ENCODE data around the gene NLK.
"Not testable (repeated sequence)": the region's sequence is repeated elsewhere in the genome, so short reads cannot be mapped to it uniquely, and the experiment has no call there.

Gene NLK

DNA sequence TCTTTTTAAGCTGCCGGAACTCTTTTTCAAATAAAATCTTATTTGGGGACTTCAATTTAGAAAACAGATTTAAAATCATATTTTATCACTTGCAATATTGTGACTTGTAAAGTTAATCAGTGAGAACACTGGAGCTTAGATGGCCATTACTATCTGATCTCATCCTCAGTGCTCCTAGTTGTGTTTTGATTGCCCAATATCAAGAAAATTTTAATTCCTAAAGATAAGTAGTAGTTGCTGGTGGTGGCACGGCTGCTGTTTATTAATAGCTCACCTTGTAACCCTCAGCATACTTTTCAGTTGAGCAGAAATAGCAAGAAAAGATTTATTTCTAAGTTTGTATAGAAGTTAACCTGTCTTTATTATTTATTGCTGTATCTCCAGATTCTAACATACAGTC lies 124.0 kb downstream of the NLK start:
- DNase-seq = no peak

DNA sequence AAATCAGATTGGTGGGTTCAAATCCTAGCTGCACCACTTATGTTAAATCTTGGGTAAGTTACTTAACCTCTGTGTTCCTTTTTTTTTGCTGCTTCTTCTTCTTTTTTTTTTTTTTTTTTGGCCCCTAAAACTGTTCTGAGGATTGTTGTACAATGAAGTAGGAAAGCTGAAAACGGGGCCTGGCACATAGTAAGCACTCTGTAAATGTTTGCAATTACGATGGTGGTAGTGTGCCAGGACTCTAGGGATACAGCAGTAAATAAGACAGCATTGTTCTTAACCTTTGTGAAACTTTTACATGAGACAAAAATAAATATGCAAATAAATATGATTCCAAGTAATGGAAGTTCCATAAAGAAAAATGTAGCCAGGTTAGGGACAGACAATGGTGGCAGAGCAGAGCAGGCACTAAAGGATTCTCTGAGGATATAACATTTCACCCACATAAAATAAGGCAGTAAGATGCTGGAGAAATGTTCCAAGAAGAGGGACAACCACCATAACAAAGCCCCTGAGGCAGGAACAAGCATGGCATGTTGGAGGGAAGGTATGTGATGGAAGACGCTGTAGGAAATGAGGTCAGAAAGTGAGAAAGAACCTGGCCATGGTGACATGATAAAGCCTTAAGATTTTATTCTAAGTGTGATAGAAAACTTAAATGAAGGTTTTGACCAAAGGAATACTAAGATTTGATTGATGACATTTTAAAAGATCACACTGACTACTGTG lies 127.3 kb downstream of the NLK start:
- no peak for DNase-seq

DNA sequence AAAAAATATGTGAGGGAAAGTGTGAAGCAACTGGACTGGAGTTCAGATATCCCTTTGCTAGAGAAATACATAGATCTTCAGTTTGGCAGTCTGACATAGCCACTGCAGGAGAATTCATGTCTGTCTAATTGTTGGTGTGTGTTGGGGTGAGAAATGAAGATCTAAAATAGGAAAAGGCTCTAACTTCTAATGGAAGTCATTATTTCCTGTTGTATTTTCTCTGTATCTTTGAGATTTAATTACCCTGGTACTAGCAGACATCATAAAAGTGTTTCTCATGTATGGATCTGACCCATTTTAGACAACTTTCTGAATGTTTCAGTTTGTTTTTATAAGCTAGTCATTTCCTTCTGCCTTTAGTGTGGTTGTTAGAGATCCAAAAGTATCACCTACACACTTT lies 128.3 kb downstream of the NLK start:
- no peak for DNase-seq

DNA sequence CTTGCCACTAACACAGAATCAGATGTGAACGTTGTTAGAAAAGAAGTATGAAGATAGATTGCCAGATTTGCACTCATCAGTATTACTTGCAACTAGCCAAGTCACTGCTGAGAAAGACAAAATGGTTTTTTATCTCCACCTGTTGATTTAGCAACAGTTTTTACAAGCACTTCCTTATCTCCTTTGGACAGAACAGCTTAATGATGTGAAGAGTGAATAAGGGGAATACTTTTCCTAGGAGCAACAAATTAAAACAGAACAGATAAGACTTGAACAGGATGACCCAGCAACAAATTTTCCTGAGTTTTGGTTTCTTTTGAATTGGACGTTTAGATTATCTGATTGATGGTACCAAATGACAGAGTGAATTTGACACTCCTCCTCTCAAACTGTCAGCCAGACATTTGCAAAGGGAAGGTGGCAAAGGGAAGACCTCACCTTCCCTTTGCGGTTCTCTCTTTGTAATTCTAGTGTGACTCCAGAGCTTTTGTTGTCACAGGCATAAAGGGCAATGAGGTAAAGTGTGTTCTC lies 130.6 kb downstream of the NLK start:
- DNase-seq = no peak

DNA sequence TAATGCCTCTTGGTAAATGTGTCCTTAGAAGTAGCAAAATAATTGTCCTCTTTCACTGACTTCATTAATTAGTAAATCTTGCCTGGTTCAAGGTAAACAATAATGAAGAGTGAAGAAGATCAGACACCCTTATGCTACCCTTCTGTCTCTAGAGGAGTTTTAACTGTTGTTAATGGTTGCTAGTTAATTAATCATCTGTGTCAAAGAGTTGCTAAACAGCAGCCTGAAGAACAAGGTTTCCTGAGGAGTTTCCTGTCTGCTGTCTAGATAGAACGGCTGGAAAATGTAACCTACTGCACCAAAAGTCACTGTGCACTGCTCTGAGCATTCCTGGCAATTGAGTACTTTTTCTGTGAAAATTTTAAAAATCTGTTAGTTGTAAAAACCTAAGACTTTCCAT lies 131.3 kb downstream of the NLK start:
- DNase-seq = no peak

DNA sequence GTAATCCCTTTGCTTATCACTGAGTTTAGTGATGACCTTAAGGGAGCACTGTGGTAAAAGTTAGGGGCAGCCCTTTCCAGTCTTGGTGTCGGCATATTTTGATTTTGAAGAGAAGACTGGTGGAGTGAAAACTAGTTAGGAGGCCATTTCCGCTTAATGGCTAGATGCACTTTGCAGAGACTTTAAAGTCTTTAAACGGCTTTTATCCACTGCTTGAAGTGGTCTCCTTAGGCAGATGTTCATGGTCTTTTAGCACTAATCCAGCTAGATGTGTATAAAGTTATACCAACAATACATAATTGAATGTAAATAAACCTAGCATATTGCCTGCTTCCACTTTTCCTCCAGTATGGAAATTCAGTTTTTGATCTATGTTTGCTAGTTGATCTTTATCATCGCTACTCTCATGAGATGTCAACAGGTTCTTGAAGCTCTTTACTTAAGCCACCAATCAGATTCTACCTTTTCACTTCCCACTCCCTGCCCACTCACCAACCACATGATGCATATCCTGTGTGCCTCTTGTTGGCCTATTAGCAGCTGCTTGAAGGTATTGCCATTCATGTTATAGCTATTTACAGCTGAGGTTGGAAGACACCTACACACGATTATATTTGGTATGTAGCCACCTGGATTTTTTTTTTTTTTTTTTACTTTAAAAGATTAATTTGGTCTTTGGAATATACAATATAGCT lies 132.0 kb downstream of the NLK start:
- DNase-seq = peak; percentile 37

DNA sequence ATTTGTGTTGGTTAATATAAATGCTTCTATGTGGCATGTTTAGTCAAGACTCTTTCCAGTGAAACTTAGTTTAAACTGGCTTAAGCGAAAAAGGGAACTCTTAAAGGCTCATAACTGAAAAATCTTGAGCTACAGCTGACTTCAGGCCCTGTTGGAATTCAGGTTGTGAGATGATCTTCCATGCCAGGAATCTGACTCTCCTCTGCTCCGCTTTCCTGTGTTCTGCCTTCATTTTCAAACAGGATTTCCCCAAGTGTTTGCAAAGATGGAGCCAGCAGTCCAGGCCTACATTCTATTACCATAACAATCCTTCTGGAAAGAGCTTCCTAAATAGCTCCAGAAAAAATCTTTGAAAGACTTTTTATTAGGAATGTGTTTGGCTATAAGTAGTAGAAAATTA lies 134.9 kb downstream of the NLK start:
- DNase-seq = no peak

DNA sequence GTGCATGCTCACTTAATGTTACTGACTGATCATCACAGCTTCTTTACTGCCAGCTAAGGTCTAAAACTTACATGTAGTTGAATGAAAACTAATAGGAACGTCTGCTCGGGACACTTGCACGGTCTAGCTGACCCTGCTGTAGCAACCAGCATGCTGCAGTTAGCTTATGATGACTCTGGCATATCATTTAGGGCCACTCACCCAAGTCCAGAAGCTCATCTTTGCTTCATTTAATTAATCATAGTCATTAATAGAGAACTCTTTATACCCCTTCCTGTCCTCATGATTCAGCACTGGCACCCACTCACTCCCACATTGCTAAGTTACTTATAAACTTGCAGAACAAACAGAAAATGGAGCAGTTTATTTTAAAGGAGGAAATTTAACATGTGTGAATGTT lies 136.3 kb downstream of the NLK start:
- DNase-seq = no peak

DNA sequence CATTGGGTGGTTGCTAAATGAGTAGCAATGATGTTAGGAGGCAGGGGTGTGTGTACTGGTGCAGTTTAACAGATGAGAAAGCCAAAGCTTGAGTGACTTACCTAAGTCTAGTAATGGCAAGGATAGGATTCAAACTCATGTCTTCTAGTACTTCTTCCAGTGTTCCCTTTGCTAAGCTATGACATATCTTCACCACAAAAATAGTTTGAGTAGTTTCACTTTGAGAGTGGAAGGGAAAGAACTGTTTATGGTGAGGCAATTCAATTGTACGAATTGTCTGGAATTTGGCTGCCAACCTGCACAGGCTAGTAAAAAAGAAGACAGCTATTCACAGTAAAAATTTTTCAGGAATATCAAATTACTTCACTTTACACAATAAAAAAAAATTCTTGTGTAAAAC lies 138.0 kb downstream of the NLK start:
- no peak for DNase-seq

DNA sequence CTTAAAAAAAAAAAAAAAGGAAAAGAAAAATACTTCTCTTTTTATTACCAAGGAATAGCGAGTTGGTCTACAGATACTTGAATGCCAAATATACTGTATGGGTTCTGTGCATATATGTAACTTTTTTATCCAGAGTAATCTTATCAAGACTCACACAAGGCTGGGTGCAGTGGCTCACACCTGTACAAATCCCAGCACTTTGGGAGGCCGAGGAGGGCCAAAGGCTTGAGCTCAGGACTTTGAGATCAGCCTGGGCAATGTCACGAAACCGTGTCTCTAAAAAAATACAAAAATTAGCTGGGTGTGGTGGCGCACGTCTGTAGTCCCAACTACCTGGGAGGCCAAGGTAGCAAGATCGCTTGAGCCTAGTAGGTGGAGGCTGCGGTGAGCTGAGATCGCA lies 139.1 kb downstream of the NLK start:
- DNase-seq = no peak

DNA sequence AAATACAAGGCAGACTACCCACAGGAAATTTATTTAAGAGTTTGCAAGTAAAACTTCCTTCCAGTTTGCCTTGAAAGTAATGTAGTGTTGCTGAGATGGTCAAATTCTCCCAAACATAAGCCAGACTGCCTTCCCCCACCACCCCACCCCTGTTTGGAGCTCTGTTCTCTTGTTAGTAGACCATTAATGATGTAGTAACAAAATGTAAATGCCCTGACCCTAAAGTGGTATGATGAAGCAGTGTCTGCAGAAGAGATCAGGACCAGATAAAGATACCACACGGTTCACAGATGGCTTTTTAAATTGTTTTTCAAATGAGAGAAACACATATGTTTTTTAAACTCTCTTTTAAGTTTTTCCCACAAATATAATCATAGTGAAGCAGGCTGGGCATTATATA lies 140.1 kb downstream of the NLK start:
- no peak for DNase-seq

DNA sequence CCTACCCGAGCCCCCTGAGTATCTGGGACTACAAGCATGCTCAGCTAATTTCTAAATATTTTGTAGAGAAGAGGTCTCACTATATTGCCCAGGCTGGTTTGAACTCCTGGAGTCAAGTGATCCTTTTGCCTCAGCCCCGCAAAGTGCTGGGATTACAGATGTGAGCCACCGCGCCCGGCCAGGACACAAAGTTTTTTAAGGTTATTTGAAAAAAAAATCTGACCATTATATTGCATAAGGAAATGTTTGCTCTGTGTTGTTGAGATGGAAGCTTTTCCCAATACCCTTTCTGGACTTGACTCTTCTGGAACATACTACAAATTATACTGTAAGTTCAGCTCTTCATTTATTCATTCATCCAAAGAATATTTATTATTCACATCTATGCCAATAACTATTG lies 143.2 kb downstream of the NLK start:
- no peak for DNase-seq

DNA sequence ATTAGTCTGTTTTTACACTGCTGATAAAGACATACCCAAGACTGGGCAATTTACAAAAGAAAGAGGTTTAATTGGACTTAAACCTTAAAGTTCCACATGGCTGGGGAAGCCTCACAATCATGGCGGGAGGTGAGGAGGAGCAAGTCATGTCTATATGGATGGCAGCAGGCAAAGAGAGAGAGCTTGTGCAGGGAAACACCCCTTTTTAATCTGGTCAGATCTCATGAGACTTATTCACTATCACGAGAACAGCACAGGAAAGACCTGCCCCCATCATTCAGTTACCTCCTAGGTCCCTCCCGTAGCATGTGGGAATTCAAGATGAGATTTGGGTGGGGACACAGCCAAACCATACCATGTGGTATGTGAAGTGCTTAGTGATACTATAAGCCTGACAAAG lies 144.0 kb downstream of the NLK start:
- DNase-seq = not testable (repeated sequence)

DNA sequence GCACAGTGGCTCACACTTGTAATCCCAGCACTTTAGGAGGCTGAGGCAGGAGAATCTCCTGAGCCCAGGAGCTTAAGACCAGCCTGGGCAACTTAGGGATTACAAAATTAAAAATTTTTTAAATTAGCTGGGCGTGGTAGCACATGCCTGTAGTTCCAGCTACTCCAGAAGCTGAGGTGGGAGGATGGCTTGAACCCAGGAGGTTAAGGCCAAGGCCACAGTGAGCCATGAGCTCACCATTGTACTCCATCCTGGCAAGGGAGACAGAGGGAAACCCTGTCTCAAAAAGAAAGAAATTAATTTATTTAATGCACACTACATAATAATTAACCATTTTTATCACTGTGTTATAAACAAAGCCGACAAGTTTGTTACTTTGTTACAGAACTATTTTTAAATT lies 145.5 kb downstream of the NLK start:
- no peak for DNase-seq

DNA sequence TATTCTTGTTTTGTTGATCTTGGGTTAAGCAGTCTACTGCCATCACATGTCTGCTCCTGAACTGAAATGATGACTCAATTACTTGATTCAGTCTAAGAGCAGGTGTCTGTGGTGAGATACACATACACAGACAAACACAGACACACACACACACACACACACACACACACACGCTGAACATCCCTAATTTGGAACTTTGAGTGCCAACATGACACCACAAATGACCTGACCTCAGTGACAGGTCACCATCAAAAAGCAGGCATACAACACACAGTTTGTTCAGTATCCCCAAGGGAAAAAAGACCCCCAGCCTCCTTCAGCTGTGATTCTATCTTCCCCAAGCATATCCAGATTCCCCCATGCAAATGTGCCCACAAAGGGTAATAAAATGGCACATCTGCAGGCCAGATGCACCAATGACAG lies 146.4 kb downstream of the NLK start:
- DNase-seq = no peak

DNA sequence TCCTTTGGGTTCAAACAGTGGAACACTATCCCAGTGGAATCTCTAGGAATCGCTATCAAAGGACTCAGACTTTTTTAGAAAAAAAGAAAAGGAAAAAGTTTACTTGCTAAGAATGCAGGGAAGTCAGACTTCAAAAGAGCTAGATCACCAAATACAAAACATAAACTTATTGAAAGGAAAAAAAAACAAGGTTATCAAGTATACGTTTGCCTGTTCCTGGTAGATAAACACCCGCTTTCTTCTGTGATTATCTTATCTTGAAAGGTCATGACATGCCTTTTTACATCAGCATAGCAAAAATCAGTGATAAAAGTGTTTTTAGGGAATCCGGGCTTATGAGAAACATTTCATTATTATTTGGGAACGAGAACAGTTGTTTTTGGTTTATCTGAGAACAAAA lies 147.2 kb downstream of the NLK start:
- no peak for DNase-seq

DNA sequence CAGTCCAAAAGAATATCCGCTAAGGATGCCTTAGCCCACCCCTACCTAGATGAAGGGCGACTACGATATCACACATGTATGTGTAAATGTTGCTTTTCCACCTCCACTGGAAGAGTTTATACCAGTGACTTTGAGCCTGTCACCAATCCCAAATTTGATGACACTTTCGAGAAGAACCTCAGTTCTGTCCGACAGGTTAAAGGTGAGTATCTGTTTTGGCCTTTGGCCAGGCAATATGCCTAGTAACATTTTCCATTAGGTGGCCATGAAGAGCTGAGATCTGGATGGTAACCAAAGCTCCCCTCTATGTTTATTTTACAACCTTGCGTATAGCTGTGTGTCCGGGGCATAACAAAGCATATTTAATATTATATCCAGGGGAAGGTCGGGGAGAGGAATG lies 148.5 kb downstream of the NLK start:
- no peak for DNase-seq

DNA sequence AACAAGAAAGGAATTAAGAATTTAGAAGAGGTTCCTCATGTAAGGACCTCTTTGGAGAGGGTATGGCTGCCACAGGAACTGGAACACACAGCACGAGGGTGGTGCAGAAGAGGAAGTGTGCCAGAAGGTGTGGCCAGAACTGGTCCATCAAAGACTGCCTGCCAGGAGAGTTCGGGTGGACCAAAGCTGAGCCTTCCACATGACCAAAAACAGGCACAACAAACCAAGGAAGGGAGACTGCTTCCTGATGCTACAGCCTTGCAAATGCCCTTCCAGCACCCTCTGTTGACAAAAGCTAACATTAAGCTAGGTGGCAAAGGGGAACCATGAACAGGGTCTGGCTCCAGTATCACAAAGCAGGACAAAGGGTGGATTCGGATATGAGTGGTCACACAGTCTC lies 150.8 kb downstream of the NLK start:
- DNase-seq = no peak

DNA sequence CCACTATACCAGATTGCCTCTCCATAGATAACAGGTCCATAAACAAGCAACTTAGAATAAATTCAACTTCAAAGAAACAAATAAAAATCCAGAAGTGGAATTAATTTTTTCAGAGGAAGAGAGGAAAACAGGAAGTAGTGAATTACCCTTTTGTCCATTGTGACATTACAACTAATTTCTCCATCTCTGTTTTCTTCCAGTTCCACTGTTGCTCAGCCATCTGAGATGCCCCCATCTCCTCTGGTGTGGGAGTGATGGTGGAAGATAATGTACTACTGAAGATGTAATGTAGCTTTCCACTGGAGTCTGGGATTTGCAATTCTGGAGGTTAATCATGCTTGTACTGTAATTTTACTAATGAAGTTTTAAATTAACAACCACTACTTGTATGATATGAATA lies 151.9 kb downstream of the NLK start:
- no peak for DNase-seq

DNA sequence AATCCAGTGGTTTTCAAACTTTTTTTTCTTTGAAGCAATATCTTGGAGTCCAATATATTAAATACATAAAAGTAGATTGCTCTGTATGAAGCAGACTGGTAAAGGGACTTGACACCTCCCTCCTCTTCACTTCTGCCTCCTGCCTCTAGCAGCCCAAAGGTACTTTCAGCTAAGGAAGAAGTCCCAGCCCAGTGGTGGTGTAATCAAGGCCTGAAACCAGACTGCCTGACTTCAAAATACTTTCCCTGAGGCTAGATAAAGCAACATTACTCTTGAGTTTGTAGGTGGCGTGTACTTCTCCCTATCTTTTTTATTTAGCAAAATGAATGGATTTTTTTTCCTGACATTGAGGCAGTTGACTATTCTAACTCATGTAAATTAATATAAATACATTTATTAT lies 154.2 kb downstream of the NLK start:
- DNase-seq = no peak

DNA sequence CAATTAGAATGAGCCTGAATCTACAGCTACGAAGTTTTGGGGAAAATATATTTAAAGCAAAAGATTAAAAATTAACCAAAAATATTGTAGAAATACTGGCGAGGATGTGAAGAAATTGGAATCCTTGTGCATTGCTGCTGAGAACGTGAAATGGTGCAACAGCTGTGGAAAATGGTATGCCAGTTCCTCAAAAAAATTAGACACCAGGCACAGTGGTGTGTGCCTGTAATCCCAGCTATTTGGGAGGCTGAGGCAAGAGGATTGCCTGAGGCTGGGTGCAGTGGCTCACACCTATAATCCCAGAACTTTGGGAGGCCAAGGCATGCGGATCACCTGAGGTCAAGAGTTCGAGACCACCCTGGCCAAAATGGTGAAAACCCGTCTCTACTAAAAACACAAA lies 156.6 kb downstream of the NLK start:
- DNase-seq = no peak

DNA sequence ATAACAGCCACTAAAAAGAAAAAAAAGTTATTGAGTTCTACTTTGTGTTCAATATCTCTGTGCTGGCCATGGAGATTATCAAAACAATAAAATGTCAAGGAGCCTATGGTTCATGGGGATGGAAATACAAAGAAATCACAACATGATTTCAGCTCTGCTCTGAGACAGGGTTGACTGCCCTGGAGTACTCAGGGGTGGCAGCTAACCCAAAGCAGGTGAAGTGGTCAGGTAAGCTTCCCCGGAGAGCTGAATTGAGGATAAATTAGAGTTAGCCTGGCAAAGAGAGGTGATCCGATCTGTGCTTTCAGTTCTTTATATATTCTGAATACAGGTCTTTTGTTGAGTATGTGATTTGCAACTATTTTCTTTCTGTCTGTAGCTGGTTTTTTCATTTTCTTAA lies 157.3 kb downstream of the NLK start:
- DNase-seq = no peak

DNA sequence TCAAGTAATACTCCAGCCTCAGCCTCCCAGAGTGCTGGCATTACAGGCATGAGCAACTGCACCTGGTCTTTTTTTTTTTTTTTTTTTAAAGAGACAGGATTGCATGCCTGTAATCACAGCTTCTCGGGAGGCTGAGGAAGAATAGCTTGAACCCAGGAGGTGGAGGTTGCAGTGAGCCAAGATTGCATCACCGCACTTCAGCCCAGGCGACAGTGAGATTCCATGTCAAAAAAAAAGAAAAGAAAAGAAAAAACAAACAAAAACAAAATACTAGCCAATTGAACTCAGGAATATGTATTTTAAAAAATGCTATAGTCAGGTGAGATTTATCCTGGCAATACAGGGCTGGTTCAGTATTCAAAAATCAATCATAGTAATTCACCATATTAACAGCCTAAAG lies 158.8 kb downstream of the NLK start:
- no peak for DNase-seq

DNA sequence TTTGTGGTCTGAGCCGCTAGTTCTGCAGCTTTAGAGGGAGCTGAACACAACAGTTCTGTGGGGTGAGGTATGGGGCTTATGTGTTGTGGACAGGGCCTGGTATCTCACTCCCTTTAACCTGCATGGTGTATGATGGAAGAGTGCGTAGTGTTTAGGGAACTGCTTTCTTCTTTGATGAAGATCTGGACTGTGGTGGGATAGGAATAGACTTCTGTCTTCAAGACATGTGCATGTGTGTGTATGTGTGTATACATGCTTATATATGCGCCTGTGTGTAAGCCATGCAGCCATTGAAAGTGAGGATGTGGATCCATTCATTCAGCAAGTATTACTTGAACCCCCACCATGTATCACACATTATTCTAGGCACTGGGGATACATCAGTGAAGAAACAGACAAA lies 161.8 kb downstream of the NLK start:
- DNase-seq = no peak

DNA sequence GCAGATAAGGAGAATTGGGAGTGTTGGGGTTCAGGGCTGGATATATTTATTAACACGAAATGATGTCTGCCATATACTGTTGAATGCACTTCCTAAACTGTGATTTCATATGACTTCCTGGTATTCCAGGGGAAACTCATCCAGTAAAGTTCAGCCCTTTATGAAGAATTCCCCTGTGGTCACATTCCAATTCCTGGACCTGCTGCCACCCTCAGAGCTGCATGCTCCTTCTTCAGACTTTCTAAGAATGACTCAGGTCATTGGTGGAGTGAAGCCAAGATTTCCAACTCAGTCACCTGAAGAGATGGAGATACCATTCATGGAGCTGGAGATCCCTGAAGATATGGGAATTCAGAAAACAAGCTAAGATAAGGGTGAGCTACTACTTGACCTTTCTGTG lies 162.3 kb downstream of the NLK start:
- DNase-seq = no peak

Measured in stimulated activated CD8-positive, alpha-beta memory T cell treated with anti-CD3 and anti-CD28 coated beads, Interleukin-4, amount 100 ng/mL, for 48 hours (primary cell).